K562 (cell line): ENCODE results near the gene C8A. TPM values are rescaled to one million over a fixed set of nuclear protein-coding genes. Genes with fewer than 3 reads are reported as not detected.

Experiments
- ATAC-seq: fragments of 200-7000 bp; cut with Tn5 transposase; 3 replicates; pipeline ENCODE4 v1.9.1; 2020; ENCODE audit warnings: moderate library complexity
- BruUV-seq: library from RNA; stranded (reverse); fragments of 400-500 nt; replicated peaks from 2 replicates; lab custom pipeline; 2021; lab: Mats Ljungman, UMichigan
- CTCF ChIA-PET: fragments of 300-600 bp; formaldehyde crosslinking; extraction: SDS; loops from one replicate; lab custom pipeline; 2021; ENCODE audit warnings: low intra/inter-chr PET ratio; lab: Yijun Ruan, JAX
- POLR2A ChIA-PET: fragments of 300-600, 350-650 bp; sonication (Branson Sonifier 250); formaldehyde crosslinking; extraction: SDS; loops from one replicate; lab custom pipeline; 2021; ENCODE audit warnings: antibody characterized with exemption, inconsistent platforms; lab: Yijun Ruan, JAX
- DNase-seq, 4 experiments: peaks; one replicate each; pipeline versions ENCODE4 v3.0.0 to v3.0.0-alpha.2; 2011 to 2018; ENCODE audit warnings: low spot score in 3 of 4, mixed read lengths in 3 of 4; ENCODE audit errors: extremely low read depth in 1 of 4
- FAIRE-seq: peaks from 2 replicates; lab custom pipeline; 2011; peaks lifted over from hg19 to GRCh38; lab: Jason Lieb, UNC
- H2AFZ ChIP-seq: 2 replicates; pipeline ENCODE4 v1.6.0; 2011; ENCODE audit warnings: low read depth, low read length, control low read depth, inconsistent platforms
- H3K27ac ChIP-seq: fragments of 200-600 bp; 3 replicates; pipeline ENCODE4 v1.8.0; 2011; ENCODE audit warnings: low read depth, mild to moderate bottlenecking, control low read depth, inconsistent platforms, low read length, moderate library complexity, mixed read lengths; ENCODE audit errors: extremely low read depth
- H3K27me3 ChIP-seq, 2 experiments: fragments of 300-600 bp in 1 of 2; 2 replicates in 1 of 2; 3 replicates in 1 of 2; pipeline versions ENCODE4 v1.6.0 to v1.8.0; 2011; ENCODE audit warnings: inconsistent platforms in 2 of 2, low read length in 2 of 2, mild to moderate bottlenecking in 1 of 2, mixed read lengths in 1 of 2, moderate library complexity in 1 of 2; ENCODE audit not compliant: control insufficient read depth in 2 of 2, insufficient read depth in 2 of 2
- H3K36me3 ChIP-seq: fragments of 300-600 bp; 3 replicates; pipeline ENCODE4 v1.8.0; 2011; ENCODE audit warnings: mild to moderate bottlenecking, low read length, inconsistent platforms; ENCODE audit not compliant: control insufficient read depth, insufficient read depth
- H3K4me1 ChIP-seq, 2 experiments: fragments of 200-600 bp in 1 of 2; replicated peaks in 1 of 2; 2 replicates in 1 of 2; 3 replicates in 1 of 2; pipeline versions ENCODE4 v1.5.1 to v1.8.0; 2011; ENCODE audit warnings: inconsistent platforms in 2 of 2, low read length in 2 of 2, mild to moderate bottlenecking in 1 of 2, mixed read lengths in 1 of 2, moderate library complexity in 1 of 2; ENCODE audit not compliant: control insufficient read depth in 2 of 2, insufficient read depth in 2 of 2
- H3K4me2 ChIP-seq: 2 replicates; pipeline ENCODE4 v1.6.1; 2011; ENCODE audit warnings: low read length, control low read depth, inconsistent platforms, mixed read lengths; ENCODE audit not compliant: insufficient read depth
- H3K4me3 ChIP-seq: fragments of 200-600 bp; sonication (generic), shearing (Covaris generic); 2 replicates; pipeline ENCODE4 v1.5.1; 2016; ENCODE audit warnings: control low read depth, inconsistent platforms
- H3K79me2 ChIP-seq: fragments of 200-600 bp; 3 replicates; pipeline ENCODE4 v1.8.0; 2011; ENCODE audit warnings: low read length, inconsistent platforms; ENCODE audit not compliant: control insufficient read depth, insufficient read depth
- H3K9ac ChIP-seq, 2 experiments: 2 replicates each; pipeline versions ENCODE4 v1.6.0 to v1.6.1; 2011; ENCODE audit warnings: low read depth in 2 of 2, low read length in 2 of 2, control low read depth in 1 of 2, inconsistent platforms in 1 of 2, mild to moderate bottlenecking in 1 of 2, mixed read lengths in 1 of 2; ENCODE audit not compliant: insufficient read depth in 1 of 2
- H3K9me1 ChIP-seq: one replicate; pipeline ENCODE4 v1.6.0; 2011; ENCODE audit warnings: inconsistent platforms, mild to moderate bottlenecking, low read length, moderate library complexity; ENCODE audit not compliant: control insufficient read depth, insufficient read depth
- H3K9me3 ChIP-seq: replicated peaks from 2 replicates; pipeline ENCODE4 v1.5.1; 2011; ENCODE audit warnings: low read depth, low read length, inconsistent platforms; ENCODE audit not compliant: control insufficient read depth, insufficient read depth
- H4K20me1 ChIP-seq: replicated peaks from 2 replicates; pipeline ENCODE4 v1.6.1; 2011; ENCODE audit warnings: low read length, inconsistent platforms, mixed read lengths; ENCODE audit not compliant: control insufficient read depth, insufficient read depth
- EHMT2 ChIP-seq: fragments of 450-650 bp; IDR thresholded peaks from 2 replicates; pipeline ENCODE4 v1.6.1; 2018; ENCODE audit warnings: antibody characterized with exemption
- EWSR1 ChIP-seq: fragments of 450-650 bp; IDR thresholded peaks from 2 replicates; pipeline ENCODE4 v1.6.1; 2018; ENCODE audit warnings: borderline replicate concordance, mild to moderate bottlenecking, low read depth, moderate library complexity; ENCODE audit not compliant: partially characterized antibody
- GATAD2A ChIP-seq: fragments of 450-650 bp; IDR thresholded peaks from 2 replicates; pipeline ENCODE4 v1.6.1; 2017
- MTA2 ChIP-seq: fragments of 450-650 bp; IDR thresholded peaks from 2 replicates; pipeline ENCODE4 v1.6.1; 2016; ENCODE audit warnings: low read depth
- POLR3A ChIP-seq: IDR thresholded peaks from 2 replicates; pipeline ENCODE4 v1.6.1; 2011; ENCODE audit warnings: borderline replicate concordance, mild to moderate bottlenecking, moderate library complexity; ENCODE audit not compliant: insufficient read length, insufficient read depth; ENCODE audit errors: extremely low read depth
- RB1 ChIP-seq: fragments of 450-650 bp; IDR thresholded peaks from 2 replicates; pipeline ENCODE4 v1.6.1; 2017; ENCODE audit warnings: low read depth, mild to moderate bottlenecking
- WHSC1 ChIP-seq: IDR thresholded peaks from one replicate; pipeline ENCODE4 v1.6.1; 2012; ENCODE audit warnings: low read length, control low read depth, inconsistent platforms
- WGBS: fragments of 100-300 bp; shearing (Covaris generic); methylation state at CpG from one replicate; pipeline ENCODE4 v1.1.6; 2016; ENCODE audit warnings: low coverage, mixed read lengths; ENCODE audit not compliant: insufficient coverage; ENCODE audit errors: missing lambda C conversion rate; 5-methylcytosine and 5-hydroxymethylcytosine counted together
- in situ Hi-C: fragments of 300-500 bp; cut with MboI; formaldehyde crosslinking; loops from 4 replicates; pipeline ENCODE4 v1.15.0; 2018; ENCODE audit warnings: inconsistent platforms, mixed read lengths
- intact Hi-C: fragments of 100-400 bp; cut with micrococcal nuclease; formaldehyde crosslinking; loops from 2 replicates; pipeline ENCODE4 v1.14.2; 2022
- polyA plus RNA-seq, 8 experiments: library from polyadenylated mRNA; depleted of rRNA in 4 of 8; stranded (reverse) in 5 of 8; unstranded in 3 of 8; fragments of >200 nt; fragmentation: Nextera tagmentation in 2 of 8; fragmentation: Illumina TruSeq in 1 of 8; extraction: Ambion mirVana in 2 of 8; extraction: Trizol in 1 of 8; gene quantifications; 2 replicates each; pipeline versions ENCODE4 v1.2.1 to v1.2.3, GENCODE V29; 2011 to 2014; ENCODE audit warnings: inconsistent platforms in 1 of 8, missing spikeins in 1 of 8
- total RNA-seq, 7 experiments: library from RNA; depleted of rRNA in 6 of 7; stranded (reverse); fragments of >200 nt in 6 of 7; fragmentation: Illumina TruSeq in 2 of 7; extraction: Trizol in 2 of 7; gene quantifications; 2 replicates each; pipeline versions ENCODE4 v1.2.1 to v1.2.3, GENCODE V29; 2011 to 2021; ENCODE audit warnings: low replicate concordance in 1 of 7
- TF ChIP-seq, protein P1 (sequence below), 2 experiments: fragments of 450-650 bp; formaldehyde crosslinking in 1 of 2; IDR thresholded peaks; 2 replicates each; pipeline versions ENCODE4 v1.4.0 to v1.6.1; 2014 to 2020; ENCODE audit warnings: mild to moderate bottlenecking in 2 of 2, borderline replicate concordance in 1 of 2, low read depth in 1 of 2
- TF ChIP-seq, protein P2 (sequence below): sonication (generic); formaldehyde crosslinking; IDR thresholded peaks from 2 replicates; pipeline ENCODE4 v1.8.1; 2022; ENCODE audit warnings: missing genetic modification reagents
- TF ChIP-seq, protein P3 (sequence below): fragments of 250-450 bp; sonication (Bioruptor Pico); IDR thresholded peaks from 2 replicates; pipeline ENCODE4 v1.5.0; 2021; ENCODE audit warnings: mild to moderate bottlenecking, borderline replicate concordance

The C8A gene
- total and polyA plus RNA-seq, 9 of the 15 experiments (the other 6 are each of a cell fraction or from before 2014, with no cell fraction given), result 0.09 TPM; not detected in 8

DNA sequence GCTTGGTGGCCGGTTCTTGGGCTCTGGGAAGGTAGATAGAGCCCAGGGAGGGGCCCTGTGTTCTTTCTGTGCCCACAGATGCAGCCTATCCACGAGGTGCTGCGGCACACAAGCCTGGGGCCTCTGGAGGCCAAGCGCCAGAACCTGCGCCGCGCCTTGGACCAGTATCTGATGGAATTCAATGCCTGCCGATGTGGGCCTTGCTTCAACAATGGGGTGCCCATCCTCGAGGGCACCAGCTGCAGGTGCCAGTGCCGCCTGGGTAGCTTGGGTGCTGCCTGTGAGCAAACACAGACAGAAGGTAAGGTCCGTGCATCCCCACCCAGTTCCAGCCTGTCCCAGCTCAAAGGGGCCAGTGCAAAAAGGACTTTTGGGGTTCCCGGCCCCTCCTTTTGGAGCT, 57.7 kb downstream of the C8A start:
- Histone ChIP-seq H3K36me3 (no peaks in the 10 kb centered on the region), H4K20me1 (no peaks in the 10 kb centered on the region; the same call in 1 of the 2 replicates), H3K27me3 (no peaks in the 10 kb centered on the region), H3K4me1 (peaks cover 0 to 4% of the 10 kb centered on the region in 2 experiments; a peak in 3 of 5 replicates), H3K79me2 (no peaks in the 10 kb centered on the region), H3K9me1 (no peaks in the 10 kb centered on the region), H3K4me2 (no peak overlapping the region), H3K27ac (no peak overlapping the region), H3K9me3 (no peaks in the 10 kb centered on the region), H2AFZ (no peak overlapping the region), H3K9ac (no peak overlapping the region), H3K4me3 (no peak overlapping the region)
- DNase-seq (no peak), ATAC-seq (no peak), FAIRE-seq (no peak)
- intact Hi-C loops (no loop called here), in situ Hi-C loops (no loop called here)
- TF ChIP-seq WHSC1, result no peak
- TF ChIP-seq, protein P1, sequence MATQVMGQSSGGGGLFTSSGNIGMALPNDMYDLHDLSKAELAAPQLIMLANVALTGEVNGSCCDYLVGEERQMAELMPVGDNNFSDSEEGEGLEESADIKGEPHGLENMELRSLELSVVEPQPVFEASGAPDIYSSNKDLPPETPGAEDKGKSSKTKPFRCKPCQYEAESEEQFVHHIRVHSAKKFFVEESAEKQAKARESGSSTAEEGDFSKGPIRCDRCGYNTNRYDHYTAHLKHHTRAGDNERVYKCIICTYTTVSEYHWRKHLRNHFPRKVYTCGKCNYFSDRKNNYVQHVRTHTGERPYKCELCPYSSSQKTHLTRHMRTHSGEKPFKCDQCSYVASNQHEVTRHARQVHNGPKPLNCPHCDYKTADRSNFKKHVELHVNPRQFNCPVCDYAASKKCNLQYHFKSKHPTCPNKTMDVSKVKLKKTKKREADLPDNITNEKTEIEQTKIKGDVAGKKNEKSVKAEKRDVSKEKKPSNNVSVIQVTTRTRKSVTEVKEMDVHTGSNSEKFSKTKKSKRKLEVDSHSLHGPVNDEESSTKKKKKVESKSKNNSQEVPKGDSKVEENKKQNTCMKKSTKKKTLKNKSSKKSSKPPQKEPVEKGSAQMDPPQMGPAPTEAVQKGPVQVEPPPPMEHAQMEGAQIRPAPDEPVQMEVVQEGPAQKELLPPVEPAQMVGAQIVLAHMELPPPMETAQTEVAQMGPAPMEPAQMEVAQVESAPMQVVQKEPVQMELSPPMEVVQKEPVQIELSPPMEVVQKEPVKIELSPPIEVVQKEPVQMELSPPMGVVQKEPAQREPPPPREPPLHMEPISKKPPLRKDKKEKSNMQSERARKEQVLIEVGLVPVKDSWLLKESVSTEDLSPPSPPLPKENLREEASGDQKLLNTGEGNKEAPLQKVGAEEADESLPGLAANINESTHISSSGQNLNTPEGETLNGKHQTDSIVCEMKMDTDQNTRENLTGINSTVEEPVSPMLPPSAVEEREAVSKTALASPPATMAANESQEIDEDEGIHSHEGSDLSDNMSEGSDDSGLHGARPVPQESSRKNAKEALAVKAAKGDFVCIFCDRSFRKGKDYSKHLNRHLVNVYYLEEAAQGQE (IDR thresholded peaks at IDR 0.05; ENCODE audit: borderline replicate concordance), result no peak
- TF ChIP-seq, protein P1 (CRISPR knock-in tag; IDR thresholded peaks at IDR 0.05; ENCODE audit: low read depth), result no peak
- no peak for TF ChIP-seq RB1
- TF ChIP-seq POLR3A, result no peak
- TF ChIP-seq, protein P2, sequence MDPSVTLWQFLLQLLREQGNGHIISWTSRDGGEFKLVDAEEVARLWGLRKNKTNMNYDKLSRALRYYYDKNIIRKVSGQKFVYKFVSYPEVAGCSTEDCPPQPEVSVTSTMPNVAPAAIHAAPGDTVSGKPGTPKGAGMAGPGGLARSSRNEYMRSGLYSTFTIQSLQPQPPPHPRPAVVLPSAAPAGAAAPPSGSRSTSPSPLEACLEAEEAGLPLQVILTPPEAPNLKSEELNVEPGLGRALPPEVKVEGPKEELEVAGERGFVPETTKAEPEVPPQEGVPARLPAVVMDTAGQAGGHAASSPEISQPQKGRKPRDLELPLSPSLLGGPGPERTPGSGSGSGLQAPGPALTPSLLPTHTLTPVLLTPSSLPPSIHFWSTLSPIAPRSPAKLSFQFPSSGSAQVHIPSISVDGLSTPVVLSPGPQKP (CRISPR knock-in tag), result no peak
- no peak for TF ChIP-seq EHMT2
- no peak for TF ChIP-seq GATAD2A
- TF ChIP-seq, protein P3, sequence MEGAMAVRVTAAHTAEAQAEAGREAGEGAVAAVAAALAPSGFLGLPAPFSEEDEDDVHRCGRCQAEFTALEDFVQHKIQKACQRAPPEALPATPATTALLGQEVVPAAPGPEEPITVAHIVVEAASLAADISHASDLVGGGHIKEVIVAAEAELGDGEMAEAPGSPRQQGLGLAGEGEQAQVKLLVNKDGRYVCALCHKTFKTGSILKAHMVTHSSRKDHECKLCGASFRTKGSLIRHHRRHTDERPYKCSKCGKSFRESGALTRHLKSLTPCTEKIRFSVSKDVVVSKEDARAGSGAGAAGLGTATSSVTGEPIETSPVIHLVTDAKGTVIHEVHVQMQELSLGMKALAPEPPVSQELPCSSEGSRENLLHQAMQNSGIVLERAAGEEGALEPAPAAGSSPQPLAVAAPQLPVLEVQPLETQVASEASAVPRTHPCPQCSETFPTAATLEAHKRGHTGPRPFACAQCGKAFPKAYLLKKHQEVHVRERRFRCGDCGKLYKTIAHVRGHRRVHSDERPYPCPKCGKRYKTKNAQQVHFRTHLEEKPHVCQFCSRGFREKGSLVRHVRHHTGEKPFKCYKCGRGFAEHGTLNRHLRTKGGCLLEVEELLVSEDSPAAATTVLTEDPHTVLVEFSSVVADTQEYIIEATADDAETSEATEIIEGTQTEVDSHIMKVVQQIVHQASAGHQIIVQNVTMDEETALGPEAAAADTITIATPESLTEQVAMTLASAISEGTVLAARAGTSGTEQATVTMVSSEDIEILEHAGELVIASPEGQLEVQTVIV, result no peak
- TF ChIP-seq MTA2, result no peak
- no peak for TF ChIP-seq EWSR1
- CTCF ChIA-PET, result no interaction called here
- POLR2A ChIA-PET, result no interaction called here
- no TSS peak for BruUV-seq
- 17% methylated on average over 12 of the region's 12 CpGs for WGBS
